ENCODE data around the gene CLK3. TPM values are rescaled to one million over a fixed set of nuclear protein-coding genes. Genes with fewer than 3 reads are reported as not detected.
A peak's percentile ranks its signal among the peaks of the same experiment; 100 is the strongest.
"Not testable (repeated sequence)": the region's sequence is repeated elsewhere in the genome, so short reads cannot be mapped to it uniquely, and the experiment has no call there.

CLK3 gene
- polyA plus RNA-seq, 3 donors, result 75.2 to 77.8 (median 75.3) TPM

- no peak for DNase-seq
Observed at GRCh38 chr15:74618841-74619596, 3.4 kb downstream of the CLK3 start.

GRCh38 chr15:74619916-74620635 is 4.4 kb downstream of the CLK3 start:
- no peak for DNase-seq

- DNase-seq, result peak; percentile 42
Observed at GRCh38 chr15:74620636-74621545, 5.3 kb downstream of the CLK3 start.

GRCh38 chr15:74621546-74621920 is 5.9 kb downstream of the CLK3 start:
- DNase-seq, result no peak

- no peak for DNase-seq
Observed at GRCh38 chr15:74621936-74622335, 6.3 kb downstream of the CLK3 start.

GRCh38 chr15:74622758-74623157 is 7.1 kb downstream of the CLK3 start:
- DNase-seq, result no peak

- no peak for DNase-seq
Observed at GRCh38 chr15:74624020-74624602, 8.5 kb downstream of the CLK3 start.

- DNase-seq, result no peak
Observed at GRCh38 chr15:74625693-74626092, 10.1 kb downstream of the CLK3 start.

- DNase-seq, result no peak
Observed at GRCh38 chr15:74626336-74626735, 10.7 kb downstream of the CLK3 start.

- no peak for DNase-seq
Observed at GRCh38 chr15:74626752-74627692, 11.4 kb downstream of the CLK3 start.

- no peak for DNase-seq
Observed at GRCh38 chr15:74627766-74628165, 12.1 kb downstream of the CLK3 start.

GRCh38 chr15:74628199-74628598 is 12.6 kb downstream of the CLK3 start:
- DNase-seq, result no peak

GRCh38 chr15:74628949-74629348 is 13.3 kb downstream of the CLK3 start:
- no peak for DNase-seq

GRCh38 chr15:74629696-74630095 is 14.1 kb downstream of the CLK3 start:
- DNase-seq, result not testable (repeated sequence)

- no peak for DNase-seq
Observed at GRCh38 chr15:74630284-74631086, 14.8 kb downstream of the CLK3 start.

GRCh38 chr15:74631087-74631385 is 15.4 kb downstream of the CLK3 start:
- no peak for DNase-seq

- DNase-seq, result no peak
Observed at GRCh38 chr15:74631408-74631807, 15.8 kb downstream of the CLK3 start.

- peak; percentile 21 for DNase-seq
Observed at GRCh38 chr15:74631935-74632560, 16.4 kb downstream of the CLK3 start.

GRCh38 chr15:74632601-74633000 is 17.0 kb downstream of the CLK3 start:
- DNase-seq, result no peak

GRCh38 chr15:74633781-74634180 is 18.1 kb downstream of the CLK3 start:
- DNase-seq, result no peak
